Nephron progenitor cell (in vitro differentiated cells): ENCODE results near the gene CXCL12.

Source experiments
- DNase-seq: peaks from one replicate; pipeline ENCODE4 v3.0.0; 2021
- H3K27ac Mint-ChIP-seq: 2 replicates; pipeline ENCODE4 v1.8.0; 2021; ENCODE audit warnings: mild to moderate bottlenecking, moderate library complexity, mixed read lengths
- H3K27me3 Mint-ChIP-seq: 2 replicates; pipeline ENCODE4 v1.8.0; 2021; ENCODE audit warnings: mild to moderate bottlenecking, low read depth, mixed read lengths; ENCODE audit not compliant: poor library complexity
- H3K36me3 Mint-ChIP-seq: 2 replicates; pipeline ENCODE4 v1.8.0; 2021; ENCODE audit warnings: low read depth, mixed read lengths
- H3K4me1 Mint-ChIP-seq: 2 replicates; pipeline ENCODE4 v1.8.0; 2021; ENCODE audit warnings: mixed read lengths
- H3K4me3 Mint-ChIP-seq: 2 replicates; pipeline ENCODE4 v1.8.0; 2021; ENCODE audit warnings: mild to moderate bottlenecking, moderate library complexity, mixed read lengths
- H3K9me3 Mint-ChIP-seq: 2 replicates; pipeline ENCODE4 v1.8.0; 2021; ENCODE audit warnings: mild to moderate bottlenecking, moderate library complexity, mixed read lengths
- TF ChIP-seq, protein P1 (sequence below): fragments of 200-600 bp; sonication (generic); IDR thresholded peaks from 2 replicates; pipeline ENCODE4 v1.5.0; 2021; ENCODE audit warnings: antibody characterized with exemption

Gene CXCL12

GRCh38 chr10:44374155-44374554, 10.7 kb downstream of the CXCL12 start:
- Mint-ChIP-seq H3K4me3 (no peak overlapping the region), H3K4me1 (peaks cover 48% of the 10 kb centered on the region), H3K36me3 (peaks cover 52% of the 10 kb centered on the region), H3K27me3 (no peaks in the 10 kb centered on the region), H3K9me3 (no peaks in the 10 kb centered on the region), H3K27ac (no peak overlapping the region)
- DNase-seq: no peak
- TF ChIP-seq, protein P1, sequence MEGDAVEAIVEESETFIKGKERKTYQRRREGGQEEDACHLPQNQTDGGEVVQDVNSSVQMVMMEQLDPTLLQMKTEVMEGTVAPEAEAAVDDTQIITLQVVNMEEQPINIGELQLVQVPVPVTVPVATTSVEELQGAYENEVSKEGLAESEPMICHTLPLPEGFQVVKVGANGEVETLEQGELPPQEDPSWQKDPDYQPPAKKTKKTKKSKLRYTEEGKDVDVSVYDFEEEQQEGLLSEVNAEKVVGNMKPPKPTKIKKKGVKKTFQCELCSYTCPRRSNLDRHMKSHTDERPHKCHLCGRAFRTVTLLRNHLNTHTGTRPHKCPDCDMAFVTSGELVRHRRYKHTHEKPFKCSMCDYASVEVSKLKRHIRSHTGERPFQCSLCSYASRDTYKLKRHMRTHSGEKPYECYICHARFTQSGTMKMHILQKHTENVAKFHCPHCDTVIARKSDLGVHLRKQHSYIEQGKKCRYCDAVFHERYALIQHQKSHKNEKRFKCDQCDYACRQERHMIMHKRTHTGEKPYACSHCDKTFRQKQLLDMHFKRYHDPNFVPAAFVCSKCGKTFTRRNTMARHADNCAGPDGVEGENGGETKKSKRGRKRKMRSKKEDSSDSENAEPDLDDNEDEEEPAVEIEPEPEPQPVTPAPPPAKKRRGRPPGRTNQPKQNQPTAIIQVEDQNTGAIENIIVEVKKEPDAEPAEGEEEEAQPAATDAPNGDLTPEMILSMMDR: no peak

DNA sequence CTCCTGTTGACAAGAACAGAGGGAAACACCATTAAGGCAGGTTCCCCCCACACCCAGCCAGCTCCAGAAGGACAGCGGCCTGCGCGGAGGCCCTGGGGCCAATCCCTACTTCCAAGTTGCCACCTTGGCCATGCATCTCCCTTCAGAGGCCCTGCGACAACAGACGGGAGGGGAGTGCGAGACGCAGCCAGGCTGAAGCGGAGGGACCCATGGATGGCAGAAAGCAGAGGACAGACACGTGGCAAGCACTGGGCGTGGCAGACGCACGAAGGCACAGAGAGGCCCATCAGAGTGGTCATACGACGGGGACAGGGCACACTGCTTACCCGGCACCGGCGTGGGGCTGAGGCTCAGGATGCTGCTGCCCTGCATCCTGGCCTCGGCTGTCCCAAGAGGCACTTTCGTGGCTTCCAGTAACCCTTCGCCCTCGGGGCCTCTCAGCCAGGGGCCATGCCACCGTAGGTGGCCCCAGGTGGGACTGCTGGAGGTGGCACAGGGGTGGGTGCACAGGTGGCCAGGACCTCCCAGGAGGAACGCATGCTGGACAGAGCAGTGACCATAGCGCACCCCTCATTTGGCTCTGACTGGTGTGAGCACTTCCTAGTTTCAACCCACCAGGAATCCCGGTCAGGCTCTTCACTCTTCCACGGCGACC, 11.4 kb downstream of the CXCL12 start:
- no peak overlapping the region for H3K27ac Mint-ChIP-seq
- DNase-seq: no peak
- no peak overlapping the region for H3K4me3 Mint-ChIP-seq
- H3K36me3 Mint-ChIP-seq: peaks cover 47% of the 10 kb centered on the region
- no peaks in the 10 kb centered on the region for H3K9me3 Mint-ChIP-seq
- peaks cover under 1% of the 10 kb centered on the region for H3K27me3 Mint-ChIP-seq
- peaks cover 41% of the 10 kb centered on the region for H3K4me1 Mint-ChIP-seq
- TF ChIP-seq, protein P1: no peak

GRCh38 chr10:44372181-44372580, 12.7 kb downstream of the CXCL12 start:
- peaks cover 4% of the 10 kb centered on the region for H3K27me3 Mint-ChIP-seq
- no peaks in the 10 kb centered on the region for H3K9me3 Mint-ChIP-seq
- TF ChIP-seq, protein P1: no peak
- peaks cover 35% of the 10 kb centered on the region for H3K4me1 Mint-ChIP-seq
- H3K36me3 Mint-ChIP-seq: peaks cover 38% of the 10 kb centered on the region
- DNase-seq: no peak
- H3K4me3 Mint-ChIP-seq: no peak overlapping the region
- no peak overlapping the region for H3K27ac Mint-ChIP-seq

DNA sequence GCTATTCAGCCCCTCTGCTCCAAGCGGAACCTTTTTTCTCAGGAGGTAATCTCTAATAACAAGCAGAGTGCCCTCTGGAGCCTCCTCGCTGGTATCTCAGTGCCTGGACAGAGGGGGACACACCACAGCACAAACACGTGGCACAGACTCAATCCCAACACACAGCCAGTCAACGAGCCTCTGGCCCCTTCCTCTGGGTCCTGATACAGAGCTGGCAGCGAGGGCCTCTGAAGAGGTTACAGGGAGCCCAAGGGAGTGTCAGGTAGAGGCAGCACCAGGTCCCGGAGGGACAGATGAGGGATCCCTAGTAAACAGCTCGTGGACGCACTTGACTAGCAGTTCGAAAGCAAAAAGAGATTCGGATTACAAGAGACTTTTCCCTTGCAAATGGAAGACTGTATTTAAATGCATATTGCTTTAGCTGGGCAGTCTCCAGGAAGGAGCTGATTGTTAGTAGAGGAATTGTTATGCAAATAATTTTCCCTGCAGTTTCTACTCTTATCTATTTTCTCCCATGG, 14.1 kb downstream of the CXCL12 start:
- Mint-ChIP-seq H3K4me3 (no peak overlapping the region), H3K27me3 (peaks cover 7% of the 10 kb centered on the region), H3K27ac (no peak overlapping the region)

GRCh38 chr10:44369854-44370253, 15.0 kb downstream of the CXCL12 start:
- TF ChIP-seq, protein P1: no peak
- Mint-ChIP-seq H3K27ac (no peak overlapping the region), H3K4me3 (no peak overlapping the region), H3K4me1 (peaks cover 24% of the 10 kb centered on the region), H3K36me3 (peaks cover 35% of the 10 kb centered on the region), H3K27me3 (peaks cover 9% of the 10 kb centered on the region), H3K9me3 (no peaks in the 10 kb centered on the region)
- no peak for DNase-seq

More for the DNA sequence above, 14.1 kb downstream of the CXCL12 start:
- Mint-ChIP-seq H3K9me3 (no peaks in the 10 kb centered on the region), H3K36me3 (peaks cover 36% of the 10 kb centered on the region), H3K4me1 (peaks cover 24% of the 10 kb centered on the region)
- no peak for DNase-seq
- TF ChIP-seq, protein P1: no peak

DNA sequence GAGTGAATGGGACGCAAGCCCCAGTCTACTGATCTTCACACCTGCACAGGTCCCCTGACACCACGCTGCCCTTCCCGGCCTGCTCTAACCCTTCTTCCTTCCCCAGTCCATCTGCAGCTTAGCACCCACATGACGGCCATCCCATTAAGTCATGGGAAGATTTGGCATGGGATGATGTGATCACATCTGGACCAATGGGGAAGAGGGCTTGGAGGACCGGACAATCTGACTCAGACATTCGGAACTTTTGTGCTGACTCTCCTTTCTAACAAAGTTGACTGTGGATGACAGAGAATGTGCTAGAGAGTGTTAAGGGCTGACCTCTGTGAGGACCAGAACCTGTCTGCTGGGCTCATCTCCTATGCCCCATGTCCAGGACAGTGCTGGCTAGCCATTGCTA, 15.6 kb downstream of the CXCL12 start:
- no peak overlapping the region for H3K27ac Mint-ChIP-seq
- peaks cover 31% of the 10 kb centered on the region for H3K36me3 Mint-ChIP-seq

More for the DNA sequence above, 15.6 kb downstream of the CXCL12 start:
- no peaks in the 10 kb centered on the region for H3K9me3 Mint-ChIP-seq
- TF ChIP-seq, protein P1: no peak
- H3K27me3 Mint-ChIP-seq: peaks cover 11% of the 10 kb centered on the region
- peaks cover 30% of the 10 kb centered on the region for H3K4me1 Mint-ChIP-seq
- no peak overlapping the region for H3K4me3 Mint-ChIP-seq
- no peak for DNase-seq
